ENCODE measurements around the gene ZFC3H1. TPM values are rescaled to one million over a fixed set of nuclear protein-coding genes. Genes with fewer than 3 reads are reported as not detected.

ZFC3H1 gene
- total RNA-seq, 1 experiment from 2014 or later, result 48.7 TPM

- Histone ChIP-seq H3K27me3 (replicated peaks; ENCODE audit: insufficient read depth, low read depth, low read length, poor library complexity) (no peaks in the 10 kb centered on the region), H3K27ac (ENCODE audit: low read depth, low read length, poor library complexity, severe bottlenecking) (peak overlapping the region; percentile 51), H3K4me1 (ENCODE audit: insufficient read depth, low read length, poor library complexity, severe bottlenecking) (peaks cover 15% of the 10 kb centered on the region), H3K36me3 (ENCODE audit: insufficient read depth, low read length, poor library complexity, severe bottlenecking) (peaks cover 76% of the 10 kb centered on the region), H3K4me3 (ENCODE audit: low read depth, low read length, poor library complexity, severe bottlenecking) (no peak overlapping the region), H3K9me3 (ENCODE audit: low read depth, low read length, poor library complexity, severe bottlenecking) (no peaks in the 10 kb centered on the region)
- BruUV-seq (replicated peaks), result no TSS peak
- intact Hi-C loops (cut with micrococcal nuclease; ENCODE audit: unreplicated experiment), result no loop called here
- ChIA-PET POLR2A (ENCODE audit: low non-redundant PET) (no interaction called here), CTCF (no interaction called here)
- DNase-seq (ENCODE audit: low spot score), result no peak
- TF ChIP-seq EZH2 (IDR thresholded peaks at IDR 0.05; ENCODE audit: borderline replicate concordance, low read depth, low read length, poor library complexity, severe bottlenecking), result no peak
- TF ChIP-seq, protein P1, sequence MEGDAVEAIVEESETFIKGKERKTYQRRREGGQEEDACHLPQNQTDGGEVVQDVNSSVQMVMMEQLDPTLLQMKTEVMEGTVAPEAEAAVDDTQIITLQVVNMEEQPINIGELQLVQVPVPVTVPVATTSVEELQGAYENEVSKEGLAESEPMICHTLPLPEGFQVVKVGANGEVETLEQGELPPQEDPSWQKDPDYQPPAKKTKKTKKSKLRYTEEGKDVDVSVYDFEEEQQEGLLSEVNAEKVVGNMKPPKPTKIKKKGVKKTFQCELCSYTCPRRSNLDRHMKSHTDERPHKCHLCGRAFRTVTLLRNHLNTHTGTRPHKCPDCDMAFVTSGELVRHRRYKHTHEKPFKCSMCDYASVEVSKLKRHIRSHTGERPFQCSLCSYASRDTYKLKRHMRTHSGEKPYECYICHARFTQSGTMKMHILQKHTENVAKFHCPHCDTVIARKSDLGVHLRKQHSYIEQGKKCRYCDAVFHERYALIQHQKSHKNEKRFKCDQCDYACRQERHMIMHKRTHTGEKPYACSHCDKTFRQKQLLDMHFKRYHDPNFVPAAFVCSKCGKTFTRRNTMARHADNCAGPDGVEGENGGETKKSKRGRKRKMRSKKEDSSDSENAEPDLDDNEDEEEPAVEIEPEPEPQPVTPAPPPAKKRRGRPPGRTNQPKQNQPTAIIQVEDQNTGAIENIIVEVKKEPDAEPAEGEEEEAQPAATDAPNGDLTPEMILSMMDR (conservative IDR thresholded peaks at IDR 0.05; ENCODE audit: low read depth, low read length), result no peak
Observed at GRCh38 chr12:71641390-71641789, 22.3 kb downstream of the ZFC3H1 start.

DNA sequence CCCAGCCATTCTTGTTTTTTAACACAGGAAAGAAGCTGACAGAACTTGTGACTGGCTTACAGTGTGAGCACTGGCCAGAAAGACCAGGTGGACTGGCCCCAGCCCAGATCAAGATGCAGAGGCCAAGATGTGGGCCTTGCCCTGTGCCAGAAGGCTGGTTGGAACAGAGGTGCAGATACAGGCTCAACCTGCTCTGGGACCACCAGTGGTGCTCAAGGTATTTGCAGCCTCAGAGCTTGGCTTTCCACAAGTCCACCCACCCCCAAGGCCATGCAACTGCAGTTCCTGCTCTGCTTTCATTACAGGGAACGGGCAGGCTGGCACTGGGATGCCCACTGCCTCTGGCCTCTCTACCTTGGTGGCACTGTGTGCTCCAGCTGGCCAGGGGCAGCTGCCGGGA, 23.3 kb downstream of the ZFC3H1 start:
- no peak for DNase-seq (ENCODE audit: low spot score)
- Histone ChIP-seq H3K4me1 (ENCODE audit: insufficient read depth, low read length, poor library complexity, severe bottlenecking) (peaks cover 15% of the 10 kb centered on the region), H3K36me3 (ENCODE audit: insufficient read depth, low read length, poor library complexity, severe bottlenecking) (peaks cover 76% of the 10 kb centered on the region), H3K27ac (ENCODE audit: low read depth, low read length, poor library complexity, severe bottlenecking) (no peak overlapping the region), H3K27me3 (replicated peaks; ENCODE audit: insufficient read depth, low read depth, low read length, poor library complexity) (no peaks in the 10 kb centered on the region), H3K4me3 (ENCODE audit: low read depth, low read length, poor library complexity, severe bottlenecking) (no peak overlapping the region), H3K9me3 (ENCODE audit: low read depth, low read length, poor library complexity, severe bottlenecking) (no peaks in the 10 kb centered on the region)
- ChIA-PET POLR2A (ENCODE audit: low non-redundant PET) (no interaction called here), CTCF (interaction anchor here (1.0 kb wide), 1 partner anchor 106 kb away, joined by 3 read pairs; no protein-coding TSS in a partner anchor)
- no TSS peak for BruUV-seq (replicated peaks)
- TF ChIP-seq, protein P1 (conservative IDR thresholded peaks at IDR 0.05; ENCODE audit: low read depth, low read length), result no peak
- TF ChIP-seq EZH2 (IDR thresholded peaks at IDR 0.05; ENCODE audit: borderline replicate concordance, low read depth, low read length, poor library complexity, severe bottlenecking), result no peak
- intact Hi-C loops (cut with micrococcal nuclease; ENCODE audit: unreplicated experiment), result no loop called here

DNA sequence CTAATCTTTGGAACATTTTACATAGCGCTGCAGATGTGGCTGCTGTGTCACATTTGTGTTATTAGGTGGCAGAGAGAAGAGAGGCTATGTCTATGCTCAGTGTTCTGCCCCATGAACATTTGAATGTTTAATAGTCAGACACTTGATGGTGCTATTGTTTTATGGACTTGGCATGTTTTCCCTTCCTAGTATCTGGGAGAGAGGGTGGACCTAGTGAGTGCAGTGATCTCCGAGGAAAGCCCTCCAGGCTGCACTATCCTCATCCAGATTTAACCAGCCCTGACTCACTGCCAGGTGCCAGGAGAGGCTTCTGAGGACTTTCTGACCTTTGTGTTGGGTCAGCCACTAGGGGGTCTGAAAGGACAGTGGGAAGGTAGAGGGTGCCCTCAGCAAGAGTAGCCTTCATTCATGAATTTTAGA, 24.3 kb downstream of the ZFC3H1 start:
- no peak overlapping the region for H3K27ac ChIP-seq (ENCODE audit: low read depth, low read length, poor library complexity, severe bottlenecking)
- peaks cover 77% of the 10 kb centered on the region for H3K36me3 ChIP-seq (ENCODE audit: insufficient read depth, low read length, poor library complexity, severe bottlenecking)
- DNase-seq (ENCODE audit: low spot score), result no peak
- H3K4me3 ChIP-seq (ENCODE audit: low read depth, low read length, poor library complexity, severe bottlenecking), result no peak overlapping the region
- BruUV-seq (replicated peaks), result no TSS peak
- H3K9me3 ChIP-seq (ENCODE audit: low read depth, low read length, poor library complexity, severe bottlenecking), result no peaks in the 10 kb centered on the region
- no peaks in the 10 kb centered on the region for H3K27me3 ChIP-seq (replicated peaks; ENCODE audit: insufficient read depth, low read depth, low read length, poor library complexity)
- ChIA-PET CTCF (interaction anchor here (1.0 kb wide), 1 partner anchor 107 kb away, joined by 3 read pairs; no protein-coding TSS in a partner anchor), POLR2A (ENCODE audit: low non-redundant PET) (no interaction called here)
- TF ChIP-seq, protein P1 (conservative IDR thresholded peaks at IDR 0.05; ENCODE audit: low read depth, low read length), result 0 out of 2 replicates have a peak, but pooled peaks have one; percentile 24
- no peak for TF ChIP-seq EZH2 (IDR thresholded peaks at IDR 0.05; ENCODE audit: borderline replicate concordance, low read depth, low read length, poor library complexity, severe bottlenecking)
- intact Hi-C loops (cut with micrococcal nuclease; ENCODE audit: unreplicated experiment), result loop anchor here (5.0 kb wide), 2 partner anchors 108 to 422 kb away; no protein-coding TSS in a partner anchor
- peaks cover 15% of the 10 kb centered on the region for H3K4me1 ChIP-seq (ENCODE audit: insufficient read depth, low read length, poor library complexity, severe bottlenecking)
